IMR-90 (cell line): ENCODE data around the gene NEFH. TPM values are rescaled to one million over a fixed set of nuclear protein-coding genes. Genes with fewer than 3 reads are reported as not detected.

Source experiments
- ATAC-seq: fragments of 200-7000 bp; cut with Tn5 transposase; 2 replicates; pipeline ENCODE4 v1.9.1; 2020; ENCODE audit warnings: low read depth, mild to moderate bottlenecking, moderate library complexity
- BruUV-seq: library from RNA; stranded (reverse); fragments of 400-500 nt; replicated peaks from 2 replicates; lab custom pipeline; 2021; lab: Mats Ljungman, UMichigan
- CTCF ChIA-PET: fragments of 300-600 bp; formaldehyde crosslinking; extraction: SDS; loops from one replicate; lab custom pipeline; 2021; ENCODE audit warnings: antibody characterized with exemption; lab: Yijun Ruan, JAX
- POLR2A ChIA-PET: fragments of 300-600 bp; sonication (Branson Sonifier 250); formaldehyde crosslinking; loops from one replicate; lab custom pipeline; 2022; ENCODE audit warnings: antibody characterized with exemption; ENCODE audit not compliant: unreplicated experiment; lab: Charles Lee
- DNase-seq: peaks from one replicate; pipeline ENCODE4 v3.0.0; 2013
- H2AFZ ChIP-seq: replicated peaks from 2 replicates; pipeline ENCODE3; 2013; ENCODE audit warnings: low read length, mild to moderate bottlenecking; ENCODE audit not compliant: poor library complexity
- H2AK5ac ChIP-seq: 2 replicates; pipeline ENCODE4 v1.6.1; 2013; ENCODE audit warnings: low read depth, low read length, inconsistent platforms
- H2AK9ac ChIP-seq: replicated peaks from 2 replicates; pipeline ENCODE3; 2013; ENCODE audit warnings: mild to moderate bottlenecking, low read depth, low read length, moderate library complexity; ENCODE audit not compliant: poor library complexity
- H2BK120ac ChIP-seq: 2 replicates; pipeline ENCODE4 v1.6.1; 2013; ENCODE audit warnings: low read depth, low read length, inconsistent platforms
- H2BK15ac ChIP-seq: 3 replicates; pipeline ENCODE4 v1.6.1; 2013; ENCODE audit warnings: low read depth, low read length, inconsistent platforms
- H2BK20ac ChIP-seq: 2 replicates; pipeline ENCODE4 v1.6.1; 2013; ENCODE audit warnings: low read depth, mild to moderate bottlenecking, inconsistent platforms, low read length, moderate library complexity
- H2BK5ac ChIP-seq: 2 replicates; pipeline ENCODE4 v1.6.1; 2013; ENCODE audit warnings: mild to moderate bottlenecking, low read depth, low read length, inconsistent platforms; ENCODE audit not compliant: poor library complexity, severe bottlenecking
- H3K14ac ChIP-seq: replicated peaks from 2 replicates; pipeline ENCODE4 v1.6.1; 2013; ENCODE audit warnings: low read depth, low read length, inconsistent platforms
- H3K18ac ChIP-seq: 2 replicates; pipeline ENCODE4 v1.6.1; 2013; ENCODE audit warnings: low read depth, low read length, control low read depth
- H3K23ac ChIP-seq: 2 replicates; pipeline ENCODE4 v1.6.1; 2013; ENCODE audit warnings: low read depth, low read length, inconsistent platforms
- H3K27ac ChIP-seq: 2 replicates; pipeline ENCODE4 v1.5.1; 2013; ENCODE audit warnings: mild to moderate bottlenecking, control low read depth, low read length; ENCODE audit not compliant: insufficient read depth
- H3K27me3 ChIP-seq: 2 replicates; pipeline ENCODE4 v1.6.1; 2013; ENCODE audit warnings: low read length; ENCODE audit not compliant: control insufficient read depth, insufficient read depth
- H3K36me3 ChIP-seq: 2 replicates; pipeline ENCODE4 v1.6.1; 2013; ENCODE audit warnings: low read length, mixed read lengths; ENCODE audit not compliant: control insufficient read depth, insufficient read depth
- H3K4ac ChIP-seq: 2 replicates; pipeline ENCODE4 v1.6.1; 2013; ENCODE audit warnings: low read depth, low read length, inconsistent platforms
- H3K4me1 ChIP-seq: 2 replicates; pipeline ENCODE4 v1.6.1; 2013; ENCODE audit warnings: low read length, mixed read lengths; ENCODE audit not compliant: control insufficient read depth, insufficient read depth
- H3K4me2 ChIP-seq: 2 replicates; pipeline ENCODE4 v1.6.1; 2013; ENCODE audit warnings: low read depth, mild to moderate bottlenecking, control low read depth, low read length, moderate library complexity
- H3K4me3 ChIP-seq: 2 replicates; pipeline ENCODE4 v1.5.1; 2013; ENCODE audit warnings: low read depth, mild to moderate bottlenecking, control low read depth, low read length, moderate library complexity; ENCODE audit not compliant: insufficient read depth
- H3K56ac ChIP-seq: 2 replicates; pipeline ENCODE4 v1.6.1; 2013; ENCODE audit warnings: low read length, inconsistent platforms; ENCODE audit not compliant: insufficient read depth; ENCODE audit errors: extremely low read depth
- H3K79me1 ChIP-seq, 2 experiments: 2 replicates each; pipeline ENCODE4 v1.6.1; 2013; ENCODE audit warnings: low read length in 2 of 2, inconsistent platforms in 1 of 2, low read depth in 1 of 2
- H3K9ac ChIP-seq: 2 replicates; pipeline ENCODE4 v1.6.1; 2013; ENCODE audit warnings: low read depth, low read length, control low read depth
- H3K9me1 ChIP-seq: 2 replicates; pipeline ENCODE4 v1.6.1; 2013; ENCODE audit warnings: low read length, inconsistent platforms; ENCODE audit not compliant: insufficient read depth
- H3K9me3 ChIP-seq: 2 replicates; pipeline ENCODE4 v1.6.1; 2013; ENCODE audit warnings: low read length; ENCODE audit not compliant: control insufficient read depth, insufficient read depth
- H4K20me1 ChIP-seq: 2 replicates; pipeline ENCODE4 v1.6.1; 2013; ENCODE audit warnings: low read length, inconsistent platforms; ENCODE audit not compliant: insufficient read depth
- H4K5ac ChIP-seq: 2 replicates; pipeline ENCODE4 v1.6.1; 2013; ENCODE audit warnings: mild to moderate bottlenecking, low read depth, low read length, control low read depth
- H4K8ac ChIP-seq, 2 experiments: 2 replicates each; pipeline ENCODE4 v1.6.1; 2013; ENCODE audit warnings: low read depth in 2 of 2, low read length in 2 of 2, control low read depth in 1 of 2, inconsistent platforms in 1 of 2
- H4K91ac ChIP-seq: 2 replicates; pipeline ENCODE4 v1.6.1; 2013; ENCODE audit warnings: low read depth, low read length, inconsistent platforms; ENCODE audit not compliant: insufficient read depth
- BHLHE40 ChIP-seq: fragments of 150-350 bp; IDR thresholded peaks from 2 replicates; pipeline ENCODE4 v1.6.1; 2016; ENCODE audit warnings: mild to moderate bottlenecking, low read depth, low read length
- CEBPB ChIP-seq: IDR thresholded peaks from 2 replicates; pipeline ENCODE4 v1.6.1; 2012; ENCODE audit warnings: low read depth, low read length, improper control_type of control experiment
- CHD1 ChIP-seq: IDR thresholded peaks from 2 replicates; pipeline ENCODE4 v1.6.1; 2012; ENCODE audit warnings: low read depth, low read length, improper control_type of control experiment
- CTCF ChIP-seq: conservative IDR thresholded peaks from 2 replicates; pipeline ENCODE4 v1.5.1; 2012; ENCODE audit warnings: mild to moderate bottlenecking, low read depth, low read length, improper control_type of control experiment
- ELK1 ChIP-seq: fragments of 150-350 bp; IDR thresholded peaks from 2 replicates; pipeline ENCODE4 v1.6.1; 2016; ENCODE audit warnings: low read depth, mild to moderate bottlenecking, low read length, moderate library complexity, borderline replicate concordance
- FOS ChIP-seq: fragments of 150-350 bp; IDR thresholded peaks from 2 replicates; pipeline ENCODE4 v1.6.1; 2016; ENCODE audit warnings: low read depth, low read length
- MAFK ChIP-seq: IDR thresholded peaks from 2 replicates; pipeline ENCODE4 v1.6.1; 2012; ENCODE audit warnings: low read depth, low read length, improper control_type of control experiment
- MAZ ChIP-seq: IDR thresholded peaks from 2 replicates; pipeline ENCODE4 v1.6.1; 2012; ENCODE audit warnings: low read depth, mild to moderate bottlenecking, low read length, improper control_type of control experiment, moderate library complexity, borderline replicate concordance
- MXI1 ChIP-seq: IDR thresholded peaks from 2 replicates; pipeline ENCODE4 v1.6.1; 2012; ENCODE audit warnings: low read depth, mild to moderate bottlenecking, low read length, moderate library complexity, borderline replicate concordance
- NFE2L2 ChIP-seq: fragments of 150-350 bp; IDR thresholded peaks from 2 replicates; pipeline ENCODE4 v1.6.1; 2016; ENCODE audit warnings: low read depth, mild to moderate bottlenecking, low read length
- POLR2A ChIP-seq: IDR thresholded peaks from 2 replicates; pipeline ENCODE4 v1.6.1; 2012; ENCODE audit warnings: mild to moderate bottlenecking, low read depth, low read length
- RAD21 ChIP-seq: IDR thresholded peaks from 2 replicates; pipeline ENCODE4 v1.6.1; 2012; ENCODE audit warnings: low read length, improper control_type of control experiment
- RCOR1 ChIP-seq: IDR thresholded peaks from 2 replicates; pipeline ENCODE4 v1.6.1; 2012; ENCODE audit warnings: mild to moderate bottlenecking, low read length, improper control_type of control experiment; ENCODE audit not compliant: insufficient replicate concordance
- RFX5 ChIP-seq: IDR thresholded peaks from 2 replicates; pipeline ENCODE4 v1.8.0; 2012; ENCODE audit warnings: low read depth, mild to moderate bottlenecking, low read length, moderate library complexity
- SMC3 ChIP-seq: fragments of 150-350 bp; IDR thresholded peaks from 2 replicates; pipeline ENCODE4 v1.6.1; 2016; ENCODE audit warnings: low read depth, mild to moderate bottlenecking, antibody characterized with exemption, low read length, moderate library complexity
- USF2 ChIP-seq: fragments of 150-350 bp; IDR thresholded peaks from 2 replicates; pipeline ENCODE4 v1.6.1; 2017; ENCODE audit warnings: mild to moderate bottlenecking, antibody characterized with exemption, low read length, low read depth
- WGBS, 2 experiments: methylation state at CpG; one replicate each; pipeline versions ENCODE4 v1.1.5 to v1.1.7; 2013; ENCODE audit warnings: missing lambda C conversion rate in 2 of 2; ENCODE audit not compliant: insufficient read length in 1 of 2; ENCODE audit errors: extremely low coverage in 2 of 2; 5-methylcytosine and 5-hydroxymethylcytosine counted together
- dilution Hi-C: fragments of 300-500 bp; cut with HindIII; formaldehyde crosslinking; loops from one replicate; pipeline ENCODE4 v1.14.3; 2018; ENCODE audit warnings: low sequenced_read_pairs; ENCODE audit not compliant: unreplicated experiment
- in situ Hi-C: fragments of 300-500 bp; cut with MboI; formaldehyde crosslinking; loops from 3 replicates; pipeline ENCODE4 v1.14.3; 2019; ENCODE audit warnings: low sequenced_read_pairs, inconsistent platforms, mixed read lengths
- intact Hi-C: fragments of 100-400 bp; cut with micrococcal nuclease; formaldehyde crosslinking; loops from 2 replicates; pipeline ENCODE4 v1.10.0; 2022
- polyA plus RNA-seq, 3 experiments: library from polyadenylated mRNA; depleted of rRNA; stranded (reverse); fragments of >200 nt; gene quantifications; 2 replicates each; pipeline ENCODE4 v1.2.3, GENCODE V29; 2012; ENCODE audit warnings: low replicate concordance in 1 of 3
- total RNA-seq: library from RNA; depleted of rRNA; stranded (reverse); fragments of >200 nt; gene quantifications from 2 replicates; pipeline ENCODE4 v1.2.3, GENCODE V29; 2012

The NEFH gene
- total and polyA plus RNA-seq, 2 of the 4 experiments (the other 2 are of a cell fraction) = 1.3 to 2.9 TPM

GRCh38 chr22:29447906-29448305 is 32.1 kb upstream of the NEFH start:
- no peaks in the 10 kb centered on the region for H3K9me3 ChIP-seq
- 57% methylated on average over 1 of the region's 5 CpGs; no CpG with 5 or more reads in 1 of the 2 experiments for WGBS, 2 experiments
- H3K56ac ChIP-seq = no peak overlapping the region
- POLR2A ChIA-PET = no interaction called here
- dilution Hi-C loops (no loop called here), intact Hi-C loops (no loop called here), in situ Hi-C loops (no loop called here)
- no peak overlapping the region for H3K14ac ChIP-seq
- H2BK15ac ChIP-seq = no peak overlapping the region
- H2AFZ ChIP-seq = no peak overlapping the region
- H3K4me1 ChIP-seq = no peaks in the 10 kb centered on the region; the same call in 1 of the 2 replicates
- no peak overlapping the region for H2BK120ac ChIP-seq
- H3K27me3 ChIP-seq = peaks cover 20% of the 10 kb centered on the region
- no TSS peak for BruUV-seq
- H2AK5ac ChIP-seq = no peak overlapping the region
- H3K27ac ChIP-seq = no peak overlapping the region
- TF ChIP-seq BHLHE40 (no peak), ELK1 (no peak), MAFK (no peak), MAZ (no peak), RFX5 (no peak), RCOR1 (no peak), FOS (no peak), RAD21 (no peak), CTCF (no peak), USF2 (no peak), CHD1 (no peak), POLR2A (no peak), CEBPB (no peak), SMC3 (no peak), NFE2L2 (no peak), MXI1 (no peak)
- CTCF ChIA-PET = no interaction called here
- no peaks in the 10 kb centered on the region for H3K36me3 ChIP-seq
- no peak overlapping the region for H4K5ac ChIP-seq
- no peak overlapping the region for H3K18ac ChIP-seq
- no peak overlapping the region for H4K8ac ChIP-seq
- no peak overlapping the region for H3K9ac ChIP-seq
- no peak overlapping the region for H2BK5ac ChIP-seq
- H3K79me1 ChIP-seq = no peaks in the 10 kb centered on the region
- H4K20me1 ChIP-seq = no peaks in the 10 kb centered on the region
- no peak overlapping the region for H3K23ac ChIP-seq
- no peak overlapping the region for H2AK9ac ChIP-seq
- no peak overlapping the region for H3K4me2 ChIP-seq
- no peak overlapping the region for H3K4ac ChIP-seq
- no peaks in the 10 kb centered on the region for H3K9me1 ChIP-seq
- ATAC-seq (no peak), DNase-seq (no peak)
- H3K4me3 ChIP-seq = no peak overlapping the region
- H4K91ac ChIP-seq = no peak overlapping the region
- no peak overlapping the region for H2BK20ac ChIP-seq
